OCI-LY3 (cell line): ENCODE data around the gene ZNF500.
A peak's percentile ranks its signal among the peaks of the same experiment; 100 is the strongest.

ENCODE experiments used
- H2AFZ ChIP-seq: fragments of 200-600, 300-600 bp; shearing (Covaris generic); 2 replicates; pipeline ENCODE4 v1.6.0; 2014; ENCODE audit warnings: antibody characterized with exemption, low read depth, low read length
- H3K27ac ChIP-seq: fragments of 200-600, 300-600 bp; sonication (generic); 2 replicates; pipeline ENCODE4 v1.5.1; 2014; ENCODE audit warnings: mild to moderate bottlenecking, low read length, moderate library complexity, mixed read lengths
- H3K27me3 ChIP-seq: fragments of 200-600, 300-600 bp; sonication (generic); 2 replicates; pipeline ENCODE4 v1.6.1; 2014; ENCODE audit warnings: low read depth, low read length, mixed read lengths
- H3K36me3 ChIP-seq: fragments of 200-600, 300-600 bp; sonication (generic); replicated peaks from 2 replicates; pipeline ENCODE3; 2014; ENCODE audit warnings: low read depth, low read length, mixed read lengths
- H3K4me1 ChIP-seq: fragments of 300-600, 200-600 bp; sonication (generic); 2 replicates; pipeline ENCODE4 v1.6.1; 2014; ENCODE audit warnings: low read length, mixed read lengths
- H3K4me2 ChIP-seq: fragments of 200-600, 300-600 bp; sonication (generic); 2 replicates; pipeline ENCODE4 v1.6.1; 2014; ENCODE audit warnings: low read length, mixed read lengths
- H3K4me3 ChIP-seq: fragments of 300-600, 200-600 bp; sonication (generic); 2 replicates; pipeline ENCODE4 v1.5.1; 2014; ENCODE audit warnings: antibody characterized with exemption, mild to moderate bottlenecking, low read length, moderate library complexity
- H3K79me2 ChIP-seq: fragments of 300-600, 200-600 bp; shearing (Covaris generic); 2 replicates; pipeline ENCODE4 v1.6.1; 2014; ENCODE audit warnings: mild to moderate bottlenecking, low read length, mixed read lengths
- H3K9ac ChIP-seq: fragments of 300-600, 200-600 bp; shearing (Covaris generic); 2 replicates; pipeline ENCODE4 v1.6.0; 2014; ENCODE audit warnings: mild to moderate bottlenecking, low read length, moderate library complexity
- H3K9me3 ChIP-seq: fragments of 200-600, 300-600 bp; shearing (Covaris generic); 2 replicates; pipeline ENCODE4 v1.6.1; 2014; ENCODE audit warnings: low read length, mixed read lengths; ENCODE audit not compliant: insufficient read depth
- H4K20me1 ChIP-seq: fragments of 200-600, 300-600 bp; sonication (generic); 2 replicates; pipeline ENCODE4 v1.6.1; 2016; ENCODE audit warnings: low read length, mixed read lengths; ENCODE audit not compliant: insufficient read depth
- CTCF ChIP-seq: fragments of 200-600, 300-600 bp; sonication (generic); IDR thresholded peaks from 2 replicates; pipeline ENCODE4 v1.5.1; 2014; ENCODE audit warnings: antibody characterized with exemption, low read length, low read depth
- EZH2phosphoT487 ChIP-seq: fragments of 200-600 bp; shearing (Covaris generic); IDR thresholded peaks from 2 replicates; pipeline ENCODE4 v1.6.1; 2018; ENCODE audit warnings: antibody characterized with exemption, mixed run types, low read depth

The ZNF500 gene

GRCh38 chr16:4769306-4769638 is 2.3 kb upstream of the ZNF500 start:
- no peaks in the 10 kb centered on the region for H4K20me1 ChIP-seq
- H3K27ac ChIP-seq: no peak overlapping the region
- H3K9ac ChIP-seq: peak overlapping the region; percentile 4; the same call in 1 of the 2 replicates
- H3K4me1 ChIP-seq: peaks cover 10% of the 10 kb centered on the region
- H3K27me3 ChIP-seq: no peaks in the 10 kb centered on the region
- H3K4me3 ChIP-seq: peak overlapping the region; percentile 81
- H3K4me2 ChIP-seq: peak overlapping the region; percentile 86
- no peaks in the 10 kb centered on the region for H3K36me3 ChIP-seq
- no peak for TF ChIP-seq EZH2phosphoT487
- TF ChIP-seq CTCF: no peak
- H2AFZ ChIP-seq: peak overlapping the region; percentile 73
- peaks cover 15% of the 10 kb centered on the region for H3K79me2 ChIP-seq
- H3K9me3 ChIP-seq: no peaks in the 10 kb centered on the region

DNA sequence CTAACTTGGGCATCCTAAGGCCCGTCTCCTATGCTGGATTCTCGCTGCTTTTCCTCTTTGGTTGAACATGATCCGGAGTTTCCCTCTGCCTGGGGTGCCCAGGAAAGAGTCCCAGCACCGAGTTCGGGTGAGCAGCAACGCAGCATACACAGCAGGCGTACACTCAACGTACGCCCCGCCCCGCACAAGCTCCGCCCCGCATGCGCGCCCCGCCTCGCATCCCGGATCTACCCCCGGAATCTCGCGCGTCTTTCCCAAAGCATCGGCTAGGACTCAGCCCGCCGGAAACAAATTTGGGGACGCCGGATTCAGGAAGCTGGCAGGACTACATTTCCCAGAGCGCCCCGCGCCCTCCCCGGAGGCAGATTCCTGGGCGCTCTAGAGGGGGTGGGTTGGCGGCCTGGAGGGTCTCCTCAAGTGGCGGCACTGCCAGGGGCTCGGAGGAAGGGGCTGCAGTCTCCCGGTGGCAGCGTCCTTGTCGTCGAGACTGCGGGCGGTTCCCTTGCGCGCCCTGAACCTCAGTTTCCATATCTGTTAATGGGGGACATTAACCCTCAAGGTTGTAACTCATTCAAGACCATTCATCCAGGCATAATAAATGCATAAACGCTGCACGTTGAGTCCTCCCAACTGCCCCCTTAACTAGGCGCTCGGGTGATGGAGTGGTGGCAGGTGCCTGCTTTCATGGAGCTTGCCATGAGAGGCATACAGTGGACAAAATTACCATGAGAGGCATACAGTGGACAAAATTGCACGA is 1.8 kb upstream of the ZNF500 start:
- peaks cover 3% of the 10 kb centered on the region for H3K36me3 ChIP-seq
- H4K20me1 ChIP-seq: no peaks in the 10 kb centered on the region
- H3K4me2 ChIP-seq: peak overlapping the region; percentile 86
- peaks cover 16% of the 10 kb centered on the region for H3K79me2 ChIP-seq
- H3K9ac ChIP-seq: peak overlapping the region; percentile 70
- no peak for TF ChIP-seq EZH2phosphoT487
- no peak for TF ChIP-seq CTCF
- peak overlapping the region; percentile 81 for H3K4me3 ChIP-seq
- peak overlapping the region; percentile 25 for H3K27ac ChIP-seq
- no peaks in the 10 kb centered on the region for H3K27me3 ChIP-seq
- H3K4me1 ChIP-seq: peaks cover 10% of the 10 kb centered on the region
- H2AFZ ChIP-seq: peak overlapping the region; percentile 73
- H3K9me3 ChIP-seq: no peaks in the 10 kb centered on the region

- peaks cover 7% of the 10 kb centered on the region for H3K36me3 ChIP-seq
- H4K20me1 ChIP-seq: no peaks in the 10 kb centered on the region
- H3K4me1 ChIP-seq: peaks cover 10% of the 10 kb centered on the region
- peak overlapping the region; percentile 73 for H2AFZ ChIP-seq
- no peaks in the 10 kb centered on the region for H3K9me3 ChIP-seq
- no peaks in the 10 kb centered on the region for H3K27me3 ChIP-seq
- H3K27ac ChIP-seq: peak overlapping the region; percentile 25
- peak overlapping the region; percentile 81 for H3K4me3 ChIP-seq
- H3K4me2 ChIP-seq: peak overlapping the region; percentile 86
- H3K9ac ChIP-seq: peak overlapping the region; percentile 70
- peaks cover 18% of the 10 kb centered on the region for H3K79me2 ChIP-seq
- TF ChIP-seq EZH2phosphoT487 (no peak), CTCF (no peak)
Measured at GRCh38 chr16:4767872-4768548, 1.0 kb upstream of the ZNF500 start.
